ENCODE data around the gene FAM3B. TPM values are rescaled to one million over a fixed set of nuclear protein-coding genes. Genes with fewer than 3 reads are reported as not detected.

Gene FAM3B
- polyA plus RNA-seq, 1 donor from 2014 or later, result not detected

DNA sequence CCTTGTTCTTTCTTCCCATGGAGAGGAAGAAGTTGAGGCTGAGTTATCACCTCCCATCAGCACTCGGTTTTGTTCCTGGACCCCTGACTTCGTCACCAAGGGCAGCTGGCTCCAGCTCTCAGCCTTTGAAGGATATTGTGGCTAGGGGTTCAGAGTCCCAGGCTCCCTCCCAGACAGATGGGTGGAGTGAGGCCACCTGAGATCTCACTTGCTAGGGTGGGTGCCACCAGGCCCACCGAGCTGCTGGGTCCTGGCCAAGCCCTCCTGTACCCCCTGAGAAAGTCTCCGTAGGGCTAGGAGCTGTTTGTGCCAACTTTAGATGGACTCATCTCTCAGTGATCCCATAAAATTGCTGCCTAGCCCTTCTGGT, 52.1 kb downstream of the FAM3B start:
- H3K36me3 ChIP-seq (ENCODE audit: insufficient read depth, low read length), result no peaks in the 10 kb centered on the region
- no peaks in the 10 kb centered on the region for H4K20me1 ChIP-seq (ENCODE audit: insufficient read depth)
- H3K4me2 ChIP-seq (ENCODE audit: low read length), result no peak overlapping the region
- no peak overlapping the region for H3K4me3 ChIP-seq (ENCODE audit: low read length)
- no peak overlapping the region for H2AFZ ChIP-seq (ENCODE audit: low read depth, low read length)
- TF ChIP-seq EP300 (conservative IDR thresholded peaks at IDR 0.05; ENCODE audit: poor library complexity, severe bottlenecking), result no peak
- no peak for TF ChIP-seq SMC3 (conservative IDR thresholded peaks at IDR 0.05; ENCODE audit: poor library complexity)
- no peak for TF ChIP-seq POLR2AphosphoS5 (IDR thresholded peaks at IDR 0.05)
- no peak for TF ChIP-seq RAD21 (conservative IDR thresholded peaks at IDR 0.05)
- TF ChIP-seq, protein P1, sequence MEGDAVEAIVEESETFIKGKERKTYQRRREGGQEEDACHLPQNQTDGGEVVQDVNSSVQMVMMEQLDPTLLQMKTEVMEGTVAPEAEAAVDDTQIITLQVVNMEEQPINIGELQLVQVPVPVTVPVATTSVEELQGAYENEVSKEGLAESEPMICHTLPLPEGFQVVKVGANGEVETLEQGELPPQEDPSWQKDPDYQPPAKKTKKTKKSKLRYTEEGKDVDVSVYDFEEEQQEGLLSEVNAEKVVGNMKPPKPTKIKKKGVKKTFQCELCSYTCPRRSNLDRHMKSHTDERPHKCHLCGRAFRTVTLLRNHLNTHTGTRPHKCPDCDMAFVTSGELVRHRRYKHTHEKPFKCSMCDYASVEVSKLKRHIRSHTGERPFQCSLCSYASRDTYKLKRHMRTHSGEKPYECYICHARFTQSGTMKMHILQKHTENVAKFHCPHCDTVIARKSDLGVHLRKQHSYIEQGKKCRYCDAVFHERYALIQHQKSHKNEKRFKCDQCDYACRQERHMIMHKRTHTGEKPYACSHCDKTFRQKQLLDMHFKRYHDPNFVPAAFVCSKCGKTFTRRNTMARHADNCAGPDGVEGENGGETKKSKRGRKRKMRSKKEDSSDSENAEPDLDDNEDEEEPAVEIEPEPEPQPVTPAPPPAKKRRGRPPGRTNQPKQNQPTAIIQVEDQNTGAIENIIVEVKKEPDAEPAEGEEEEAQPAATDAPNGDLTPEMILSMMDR (IDR thresholded peaks at IDR 0.05; ENCODE audit: poor library complexity, severe bottlenecking), result no peak
- TF ChIP-seq MXI1 (conservative IDR thresholded peaks at IDR 0.05; ENCODE audit: poor library complexity, severe bottlenecking), result no peak
- no peak for TF ChIP-seq REST (IDR thresholded peaks at IDR 0.05; ENCODE audit: borderline replicate concordance)
- no peak for TF ChIP-seq EZH2 (IDR thresholded peaks at IDR 0.05; ENCODE audit: borderline replicate concordance, insufficient read depth, low read length, poor library complexity, severe bottlenecking)
- TF ChIP-seq TAF1 (IDR thresholded peaks at IDR 0.05; ENCODE audit: low read depth), result no peak
- H3K9me2 ChIP-seq (ENCODE audit: insufficient read depth, low read length), result no peaks in the 10 kb centered on the region
- no peaks in the 10 kb centered on the region for H3F3A ChIP-seq (ENCODE audit: insufficient read depth, low read length, poor library complexity, severe bottlenecking)
- H3K9ac ChIP-seq (ENCODE audit: low read length), result no peak overlapping the region
- H3K9me3 ChIP-seq (ENCODE audit: low read length), result no peaks in the 10 kb centered on the region
- H3K27me3 ChIP-seq (ENCODE audit: insufficient read depth, low read depth, low read length), result no peaks in the 10 kb centered on the region
- no peaks in the 10 kb centered on the region for H3K79me2 ChIP-seq (replicated peaks; ENCODE audit: insufficient read depth, low read length)
- H3K27ac ChIP-seq (ENCODE audit: low read length), result no peak overlapping the region

GRCh38 chr21:41369105-41369919, 52.7 kb downstream of the FAM3B start:
- no peak overlapping the region for H3K27ac ChIP-seq (ENCODE audit: low read length)
- H3K79me2 ChIP-seq (replicated peaks; ENCODE audit: insufficient read depth, low read length), result no peaks in the 10 kb centered on the region
- H2AFZ ChIP-seq (ENCODE audit: low read depth, low read length), result no peak overlapping the region
- no peaks in the 10 kb centered on the region for H3K9me2 ChIP-seq (ENCODE audit: insufficient read depth, low read length)
- no peaks in the 10 kb centered on the region for H3K36me3 ChIP-seq (ENCODE audit: insufficient read depth, low read length)
- no peaks in the 10 kb centered on the region for H3K27me3 ChIP-seq (ENCODE audit: insufficient read depth, low read depth, low read length)
- H3K4me2 ChIP-seq (ENCODE audit: low read length), result no peak overlapping the region
- no peaks in the 10 kb centered on the region for H3F3A ChIP-seq (ENCODE audit: insufficient read depth, low read length, poor library complexity, severe bottlenecking)
- H3K4me3 ChIP-seq (ENCODE audit: low read length), result peak overlapping the region; percentile 10
- TF ChIP-seq POLR2AphosphoS5 (IDR thresholded peaks at IDR 0.05) (no peak), RAD21 (conservative IDR thresholded peaks at IDR 0.05) (no peak), EZH2 (IDR thresholded peaks at IDR 0.05; ENCODE audit: borderline replicate concordance, insufficient read depth, low read length, poor library complexity, severe bottlenecking) (no peak), TAF1 (IDR thresholded peaks at IDR 0.05; ENCODE audit: low read depth) (no peak), REST (IDR thresholded peaks at IDR 0.05; ENCODE audit: borderline replicate concordance) (no peak), EP300 (conservative IDR thresholded peaks at IDR 0.05; ENCODE audit: poor library complexity, severe bottlenecking) (no peak), MXI1 (conservative IDR thresholded peaks at IDR 0.05; ENCODE audit: poor library complexity, severe bottlenecking) (no peak), SMC3 (conservative IDR thresholded peaks at IDR 0.05; ENCODE audit: poor library complexity) (no peak)
- TF ChIP-seq, protein P1 (IDR thresholded peaks at IDR 0.05; ENCODE audit: poor library complexity, severe bottlenecking), result no peak
- no peaks in the 10 kb centered on the region for H4K20me1 ChIP-seq (ENCODE audit: insufficient read depth)
- no peaks in the 10 kb centered on the region for H3K9me3 ChIP-seq (ENCODE audit: low read length)
- H3K9ac ChIP-seq (ENCODE audit: low read length), result no peak overlapping the region
